NCI-H146 (cell line): ENCODE measurements around the gene SLC4A2.
"Not testable (repeated sequence)": the region's sequence is repeated elsewhere in the genome, so short reads cannot be mapped to it uniquely, and the experiment has no call there.

ENCODE experiments used
- DNase-seq: peaks from one replicate; lab custom pipeline; 2025; lab: John Stamatoyannopoulos, UW

The SLC4A2 gene, protein sequence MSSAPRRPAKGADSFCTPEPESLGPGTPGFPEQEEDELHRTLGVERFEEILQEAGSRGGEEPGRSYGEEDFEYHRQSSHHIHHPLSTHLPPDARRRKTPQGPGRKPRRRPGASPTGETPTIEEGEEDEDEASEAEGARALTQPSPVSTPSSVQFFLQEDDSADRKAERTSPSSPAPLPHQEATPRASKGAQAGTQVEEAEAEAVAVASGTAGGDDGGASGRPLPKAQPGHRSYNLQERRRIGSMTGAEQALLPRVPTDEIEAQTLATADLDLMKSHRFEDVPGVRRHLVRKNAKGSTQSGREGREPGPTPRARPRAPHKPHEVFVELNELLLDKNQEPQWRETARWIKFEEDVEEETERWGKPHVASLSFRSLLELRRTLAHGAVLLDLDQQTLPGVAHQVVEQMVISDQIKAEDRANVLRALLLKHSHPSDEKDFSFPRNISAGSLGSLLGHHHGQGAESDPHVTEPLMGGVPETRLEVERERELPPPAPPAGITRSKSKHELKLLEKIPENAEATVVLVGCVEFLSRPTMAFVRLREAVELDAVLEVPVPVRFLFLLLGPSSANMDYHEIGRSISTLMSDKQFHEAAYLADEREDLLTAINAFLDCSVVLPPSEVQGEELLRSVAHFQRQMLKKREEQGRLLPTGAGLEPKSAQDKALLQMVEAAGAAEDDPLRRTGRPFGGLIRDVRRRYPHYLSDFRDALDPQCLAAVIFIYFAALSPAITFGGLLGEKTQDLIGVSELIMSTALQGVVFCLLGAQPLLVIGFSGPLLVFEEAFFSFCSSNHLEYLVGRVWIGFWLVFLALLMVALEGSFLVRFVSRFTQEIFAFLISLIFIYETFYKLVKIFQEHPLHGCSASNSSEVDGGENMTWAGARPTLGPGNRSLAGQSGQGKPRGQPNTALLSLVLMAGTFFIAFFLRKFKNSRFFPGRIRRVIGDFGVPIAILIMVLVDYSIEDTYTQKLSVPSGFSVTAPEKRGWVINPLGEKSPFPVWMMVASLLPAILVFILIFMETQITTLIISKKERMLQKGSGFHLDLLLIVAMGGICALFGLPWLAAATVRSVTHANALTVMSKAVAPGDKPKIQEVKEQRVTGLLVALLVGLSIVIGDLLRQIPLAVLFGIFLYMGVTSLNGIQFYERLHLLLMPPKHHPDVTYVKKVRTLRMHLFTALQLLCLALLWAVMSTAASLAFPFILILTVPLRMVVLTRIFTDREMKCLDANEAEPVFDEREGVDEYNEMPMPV

DNA sequence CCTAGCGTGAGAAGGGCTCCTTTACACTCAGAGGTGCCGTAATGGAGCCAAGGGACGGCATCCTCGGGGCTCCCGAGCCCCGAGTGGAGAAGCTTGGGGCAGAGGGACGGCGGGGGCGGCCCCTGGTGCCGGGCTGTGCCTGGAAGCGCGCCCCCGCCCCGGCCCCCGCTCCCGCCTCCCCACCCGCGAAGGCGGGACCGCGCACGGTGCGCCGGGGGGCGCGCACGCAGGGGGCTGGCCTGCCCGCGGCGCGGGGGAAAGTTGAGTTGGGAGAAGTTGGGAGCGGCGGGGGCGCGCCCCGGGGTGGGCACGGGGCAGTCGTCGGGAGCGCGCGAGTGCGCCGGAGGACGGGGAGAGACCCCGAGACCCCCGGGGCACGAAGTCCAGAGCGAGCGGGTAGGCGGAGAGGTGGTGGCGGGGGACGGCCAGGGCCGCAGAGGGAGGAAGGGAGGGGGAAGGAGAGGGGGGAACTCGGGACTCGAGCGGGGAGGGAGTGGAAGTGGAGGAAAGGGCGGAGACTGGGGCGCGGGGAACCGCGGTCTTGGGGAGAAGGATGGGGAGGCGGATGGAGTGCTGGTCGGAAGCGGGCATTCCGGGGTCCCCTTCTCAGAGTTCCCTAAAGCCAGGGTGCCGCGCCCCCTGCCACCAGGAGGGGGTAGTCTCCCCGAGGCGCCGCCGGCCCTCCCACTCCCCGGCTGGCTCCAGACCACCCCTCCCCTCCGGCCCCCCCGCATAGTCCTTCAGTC lies at the start of gene SLC4A2:
Gene SLC4A2 (plus strand): TSS at position 223 of the 746 bp plus-strand sequence. CDS start 2,399 bp downstream, outside the sequence.
- peak; percentile 63 for DNase-seq

DNA sequence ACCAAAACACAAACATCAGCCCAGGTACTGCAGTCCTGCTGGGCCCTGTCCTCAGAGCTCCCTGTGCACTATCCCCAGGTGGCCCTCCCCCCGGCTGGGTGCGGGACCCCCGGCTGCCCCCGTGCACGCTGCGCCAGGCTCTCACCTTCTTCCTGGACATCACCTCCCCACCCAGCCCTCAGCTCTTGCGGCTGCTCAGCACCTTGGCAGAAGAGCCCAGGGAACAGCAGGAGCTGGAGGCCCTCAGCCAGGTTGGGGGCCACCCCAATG lies 49.4 kb upstream of the SLC4A2 start:
- DNase-seq = no peak

DNA sequence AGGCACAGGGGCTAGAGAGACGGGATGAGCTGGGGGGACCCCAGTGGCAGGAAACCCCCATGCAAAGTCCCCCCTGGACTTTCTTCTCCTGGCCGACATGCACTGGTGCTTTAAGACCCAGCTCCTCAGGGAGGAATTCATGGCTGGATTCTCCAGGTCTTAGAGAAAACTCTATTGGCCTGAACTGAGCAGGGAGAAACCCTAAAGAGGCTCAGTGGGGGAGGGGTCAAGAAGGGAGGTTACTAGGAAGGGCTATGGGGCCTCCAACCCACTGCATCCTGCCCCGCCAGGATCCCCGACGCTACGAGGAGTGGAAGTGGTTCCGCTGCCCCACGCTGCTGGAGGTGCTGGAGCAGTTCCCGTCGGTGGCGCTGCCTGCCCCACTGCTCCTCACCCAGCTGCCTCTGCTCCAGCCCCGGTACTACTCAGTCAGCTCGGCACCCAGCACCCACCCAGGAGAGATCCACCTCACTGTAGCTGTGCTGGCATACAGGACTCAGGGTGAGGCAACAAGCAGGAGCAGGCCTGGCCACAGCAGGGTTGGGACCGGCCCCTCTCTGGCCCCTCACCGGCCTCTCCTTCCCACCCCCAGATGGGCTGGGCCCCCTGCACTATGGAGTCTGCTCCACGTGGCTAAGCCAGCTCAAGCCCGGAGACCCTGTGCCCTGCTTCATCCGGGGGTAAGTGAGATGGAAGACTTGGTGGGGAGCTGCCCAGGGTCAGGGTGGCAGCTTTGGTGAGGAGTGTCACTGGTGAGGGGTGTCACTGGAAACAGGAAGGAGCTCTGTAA lies 48.9 kb upstream of the SLC4A2 start:
- DNase-seq = no peak

DNA sequence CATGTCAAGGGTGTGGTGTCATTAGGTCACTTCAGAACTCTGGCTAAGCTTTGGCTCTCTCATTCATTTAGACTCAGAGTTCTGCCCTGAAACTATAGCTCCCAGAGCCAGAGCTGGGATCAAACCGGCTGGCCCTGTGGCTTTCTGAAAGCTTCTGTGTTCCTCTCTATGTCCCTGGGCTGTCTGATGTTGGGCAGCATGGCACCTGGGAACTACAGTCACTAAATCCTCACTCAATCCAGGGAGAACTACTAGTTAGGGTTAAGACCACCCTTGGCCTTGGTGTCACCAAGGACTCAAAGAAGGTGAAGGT lies 48.3 kb upstream of the SLC4A2 start:
- no peak for DNase-seq

DNA sequence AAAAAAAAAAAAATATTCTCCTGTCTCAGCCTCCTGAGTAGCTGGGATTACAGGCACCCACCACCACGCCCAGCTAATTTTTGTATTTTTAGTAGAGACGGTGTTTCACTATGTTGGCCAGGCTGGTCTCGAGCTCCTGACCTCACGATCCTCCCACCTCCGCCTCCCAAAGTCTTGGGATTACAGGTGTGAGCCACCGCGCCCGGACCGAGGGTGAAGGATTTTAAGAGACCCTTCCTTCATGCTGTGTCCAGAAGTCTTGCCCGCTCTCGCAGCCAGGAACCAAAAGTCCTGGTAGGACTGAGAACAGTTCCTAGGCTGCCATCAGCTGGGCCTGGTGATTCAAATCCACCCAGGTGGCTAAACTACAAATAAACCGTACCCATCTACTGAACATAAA lies 47.8 kb upstream of the SLC4A2 start:
- not testable (repeated sequence) for DNase-seq

DNA sequence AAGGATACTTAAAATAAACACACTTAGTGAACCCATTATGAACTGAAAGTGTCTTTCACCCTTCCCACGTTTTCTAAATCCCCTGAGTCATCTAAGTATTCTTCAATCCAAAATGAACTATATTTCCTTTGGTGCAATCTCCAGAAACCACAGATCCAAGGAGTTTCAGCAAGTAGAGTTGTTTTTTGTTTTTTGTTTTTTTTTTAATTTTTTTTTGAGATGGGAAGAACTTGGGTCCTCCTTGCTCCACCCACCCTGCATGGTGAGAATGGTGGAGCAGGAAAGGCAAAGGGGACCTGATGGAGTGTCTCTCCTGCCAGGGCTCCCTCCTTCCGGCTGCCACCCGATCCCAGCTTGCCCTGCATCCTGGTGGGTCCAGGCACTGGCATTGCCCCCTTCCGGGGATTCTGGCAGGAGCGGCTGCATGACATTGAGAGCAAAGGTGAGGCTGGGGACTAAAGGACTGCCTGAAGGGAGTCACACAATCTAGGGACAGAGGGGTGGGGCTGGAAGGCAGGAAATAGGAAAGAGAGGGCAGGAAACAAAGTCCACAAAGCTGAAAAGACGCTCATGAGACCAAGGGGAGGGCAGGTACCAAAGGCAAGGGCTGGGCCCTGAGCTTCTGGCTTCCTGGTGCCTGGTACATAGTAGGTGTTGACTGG lies 47.2 kb upstream of the SLC4A2 start:
- DNase-seq = no peak

DNA sequence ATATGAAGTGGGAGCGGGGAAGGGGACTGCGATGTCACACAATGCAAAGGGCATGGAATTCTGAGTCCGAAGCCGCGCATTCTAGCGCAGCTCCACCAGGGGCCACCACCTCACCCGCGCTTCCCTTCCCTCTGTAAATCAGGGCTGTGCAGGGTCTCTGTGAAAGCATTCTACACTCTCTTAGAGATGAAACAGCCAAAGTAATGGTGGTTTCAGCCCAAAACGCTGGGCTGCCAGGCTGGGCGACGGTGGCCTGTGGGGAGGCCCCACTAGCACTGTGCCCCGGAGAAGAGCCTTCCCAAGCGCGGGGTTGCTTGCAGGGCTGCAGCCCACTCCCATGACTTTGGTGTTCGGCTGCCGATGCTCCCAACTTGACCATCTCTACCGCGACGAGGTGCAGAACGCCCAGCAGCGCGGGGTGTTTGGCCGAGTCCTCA lies 46.5 kb upstream of the SLC4A2 start:
- DNase-seq = no peak

DNA sequence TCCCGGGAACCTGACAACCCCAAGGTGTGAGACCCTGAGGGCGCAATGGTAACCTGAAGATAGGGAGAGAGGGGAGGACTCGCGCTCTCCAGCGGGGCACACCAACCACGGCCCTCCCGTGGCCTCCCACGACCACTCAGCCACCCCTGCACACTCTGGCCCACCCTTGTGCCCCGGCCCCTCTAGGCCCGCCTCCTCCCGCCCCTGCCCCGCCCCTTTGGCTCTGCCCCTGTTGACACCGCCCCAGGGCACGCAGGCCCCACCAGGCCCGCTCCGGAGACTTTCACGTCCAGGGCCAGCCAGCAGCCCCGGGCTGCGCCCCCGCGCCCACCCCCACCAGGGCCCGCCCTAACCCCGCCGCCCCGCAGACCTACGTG lies 46.0 kb upstream of the SLC4A2 start:
- DNase-seq = no peak

DNA sequence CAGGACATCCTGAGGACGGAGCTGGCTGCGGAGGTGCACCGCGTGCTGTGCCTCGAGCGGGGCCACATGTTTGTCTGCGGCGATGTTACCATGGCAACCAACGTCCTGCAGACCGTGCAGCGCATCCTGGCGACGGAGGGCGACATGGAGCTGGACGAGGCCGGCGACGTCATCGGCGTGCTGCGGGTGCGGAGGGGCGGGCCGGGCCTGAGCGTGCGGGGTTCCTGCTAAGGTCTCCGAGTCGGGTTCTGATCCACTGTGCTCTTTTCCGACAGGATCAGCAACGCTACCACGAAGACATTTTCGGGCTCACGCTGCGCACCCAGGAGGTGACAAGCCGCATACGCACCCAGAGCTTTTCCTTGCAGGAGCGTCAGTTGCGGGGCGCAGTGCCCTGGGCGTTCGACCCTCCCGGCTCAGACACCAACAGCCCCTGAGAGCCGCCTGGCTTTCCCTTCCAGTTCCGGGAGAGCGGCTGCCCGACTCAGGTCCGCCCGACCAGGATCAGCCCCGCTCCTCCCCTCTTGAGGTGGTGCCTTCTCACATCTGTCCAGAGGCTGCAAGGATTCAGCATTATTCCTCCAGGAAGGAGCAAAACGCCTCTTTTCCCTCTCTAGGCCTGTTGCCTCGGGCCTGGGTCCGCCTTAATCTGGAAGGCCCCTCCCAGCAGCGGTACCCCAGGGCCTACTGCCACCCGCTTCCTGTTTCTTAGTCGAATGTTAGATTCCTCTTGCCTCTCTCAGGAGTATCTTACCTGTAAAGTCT lies 45.5 kb upstream of the SLC4A2 start:
- DNase-seq = no peak

DNA sequence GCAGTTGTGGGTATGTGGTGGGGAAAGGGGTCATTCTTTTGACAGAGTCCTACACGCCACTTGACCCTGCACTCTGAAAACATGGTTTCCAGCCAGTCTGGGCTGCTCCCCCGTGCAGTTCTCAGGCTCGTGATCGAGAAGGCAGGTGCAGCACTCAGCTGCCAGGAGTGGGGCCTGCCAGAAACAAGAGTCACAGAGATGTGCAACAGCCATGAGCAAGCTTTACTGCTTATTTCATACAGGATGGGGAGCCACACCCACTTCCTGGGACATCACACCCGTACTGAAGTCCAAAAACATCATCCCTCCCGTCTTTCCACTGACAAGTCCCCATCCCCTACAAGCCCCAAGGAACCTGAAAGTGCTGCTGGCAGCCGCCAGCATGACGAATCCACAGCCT lies 44.4 kb upstream of the SLC4A2 start:
- DNase-seq = no peak

DNA sequence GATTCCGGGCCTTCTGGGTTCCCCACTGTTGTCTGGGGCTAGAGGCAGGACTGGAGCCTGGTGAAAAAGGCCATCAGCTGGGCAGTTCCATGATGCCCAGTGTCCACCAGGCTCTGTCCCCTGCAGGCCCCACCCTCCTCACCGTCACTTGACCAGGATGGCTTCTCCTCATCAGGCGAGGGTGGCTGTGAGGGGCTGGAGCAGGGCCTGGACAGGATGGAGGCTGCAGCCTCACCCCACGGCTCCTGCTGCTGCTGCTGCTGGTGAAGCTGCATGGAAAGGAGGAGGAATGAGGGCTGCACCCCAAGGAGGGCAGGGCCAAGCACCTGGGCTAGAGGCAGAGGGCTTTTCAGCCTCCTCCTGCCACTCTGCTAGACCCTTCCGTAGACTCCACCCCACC lies 43.4 kb upstream of the SLC4A2 start:
- no peak for DNase-seq

DNA sequence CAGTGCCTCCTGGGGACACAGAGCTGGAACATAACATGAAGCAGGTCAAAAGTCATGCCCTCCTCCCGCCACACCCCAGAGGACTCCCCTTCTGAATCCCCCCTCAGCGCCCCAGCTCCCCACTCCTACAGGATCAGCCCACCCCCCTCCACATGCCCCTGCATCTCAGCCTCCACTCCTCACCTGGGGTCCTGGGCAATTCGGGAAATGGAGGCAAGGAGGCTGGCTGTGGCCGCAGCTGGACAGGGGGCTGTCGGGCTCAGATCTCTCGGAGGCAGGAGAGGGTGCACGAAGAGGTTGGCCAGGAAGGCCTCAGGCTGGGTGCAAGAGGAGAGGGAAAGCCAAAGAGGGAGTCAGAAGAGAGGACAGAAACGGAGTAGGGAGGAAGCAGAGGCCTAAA lies 42.9 kb upstream of the SLC4A2 start:
- DNase-seq = no peak

DNA sequence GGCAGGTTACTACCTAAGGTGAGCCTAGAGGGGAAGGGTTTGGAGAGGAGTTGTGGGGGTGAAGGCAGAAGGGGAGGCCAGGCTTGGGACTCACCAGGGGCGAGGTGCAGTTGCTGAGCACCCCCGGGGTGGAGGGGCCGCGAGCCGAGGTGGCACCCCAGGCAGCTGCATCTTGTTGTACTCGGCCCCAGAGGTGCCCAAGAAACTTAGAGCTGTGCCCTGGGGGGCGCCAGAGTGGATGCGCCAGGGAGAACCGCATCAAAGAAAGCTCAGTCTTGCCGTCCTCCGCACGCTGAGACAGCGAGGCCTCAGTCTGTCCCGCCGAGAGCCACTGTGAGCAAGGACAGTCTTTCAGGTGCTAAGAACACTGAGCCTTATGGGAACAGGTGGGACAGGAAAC lies 42.4 kb upstream of the SLC4A2 start:
- DNase-seq = no peak

DNA sequence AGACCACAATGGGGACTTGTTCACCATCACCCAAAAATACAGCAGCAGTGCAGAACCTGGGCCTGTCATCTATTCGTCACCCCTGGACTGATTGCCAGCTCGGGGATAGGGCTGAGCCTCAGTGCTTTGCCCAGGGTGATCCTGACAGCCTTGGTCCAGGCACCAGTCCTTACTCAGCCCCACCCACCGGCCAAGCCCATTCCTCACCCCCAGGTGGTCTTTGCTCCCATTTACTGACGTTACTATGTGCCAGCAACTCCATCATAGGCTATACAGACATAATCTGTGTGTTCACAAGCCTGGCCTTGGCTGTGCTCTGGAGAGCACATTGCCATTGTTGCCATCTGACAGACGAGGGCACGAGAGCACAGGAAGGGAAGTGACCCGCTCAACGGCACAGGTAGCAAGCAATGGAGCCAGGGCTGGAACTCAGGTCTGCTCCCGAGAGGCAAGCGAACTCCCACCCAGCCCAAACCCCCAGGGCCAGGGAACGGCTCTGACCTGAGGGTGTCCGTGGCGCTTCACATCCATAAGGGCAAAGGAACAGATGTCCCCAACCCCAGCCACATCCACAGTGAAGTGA lies 41.9 kb upstream of the SLC4A2 start:
- no peak for DNase-seq

DNA sequence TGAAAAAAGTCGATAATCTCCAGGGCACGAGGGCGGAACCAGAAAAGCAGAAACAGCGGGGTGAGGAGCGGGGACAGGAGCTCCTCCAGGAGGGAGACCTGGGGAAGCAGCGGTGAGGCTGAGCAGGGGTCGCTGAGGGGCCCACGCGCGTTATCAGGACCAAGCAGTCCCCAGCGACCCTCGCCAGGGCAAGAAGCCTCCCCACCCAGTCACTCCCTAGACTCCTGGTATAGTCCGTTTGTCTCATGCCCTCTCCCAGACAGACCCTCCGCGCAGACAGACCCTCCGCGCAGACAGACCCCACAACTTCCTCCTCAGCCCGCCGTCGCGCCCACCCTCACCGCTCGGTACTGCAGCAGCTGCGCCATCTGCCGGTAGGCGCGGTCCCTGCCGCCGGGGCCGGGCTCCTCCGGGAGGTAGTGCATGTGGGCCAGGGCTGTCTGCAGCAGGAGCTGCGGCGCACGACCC lies 41.4 kb upstream of the SLC4A2 start:
- peak; percentile 75 for DNase-seq

DNA sequence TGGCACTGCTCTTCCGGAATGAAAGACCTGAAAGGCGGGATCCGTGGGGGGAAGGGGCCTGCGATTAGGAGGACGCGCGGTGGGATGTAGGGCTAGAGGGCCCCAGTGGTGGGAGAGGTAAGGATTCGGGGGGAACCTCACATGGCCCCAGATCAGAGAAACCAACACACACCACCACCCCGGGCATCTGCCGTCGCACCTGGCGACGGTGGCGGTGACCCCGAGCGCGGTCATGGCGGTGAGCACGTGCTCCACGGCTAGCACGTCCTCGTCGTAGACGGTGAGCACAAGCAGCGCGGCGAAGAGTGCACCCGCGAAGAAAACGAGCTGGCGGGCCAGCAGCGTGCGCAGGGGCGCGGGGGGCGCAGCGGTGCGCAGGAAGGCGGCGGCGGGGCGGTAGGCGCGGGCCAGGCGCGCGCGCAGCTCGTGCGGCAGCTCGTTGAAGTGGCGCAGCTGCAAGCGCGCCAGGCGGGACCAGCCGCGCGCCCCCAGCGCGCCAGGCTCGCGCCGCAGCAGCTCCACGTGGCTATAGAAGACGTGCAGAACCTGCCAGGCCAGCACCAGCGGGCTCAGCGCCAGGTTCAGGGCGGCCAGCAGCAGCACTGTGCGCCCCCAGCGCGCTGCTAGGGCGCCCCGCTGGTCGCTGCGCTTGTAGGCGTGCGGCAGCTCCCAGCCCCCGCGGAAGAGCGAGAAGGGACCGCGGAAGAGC lies 40.8 kb upstream of the SLC4A2 start:
- peak; percentile 82 for DNase-seq

DNA sequence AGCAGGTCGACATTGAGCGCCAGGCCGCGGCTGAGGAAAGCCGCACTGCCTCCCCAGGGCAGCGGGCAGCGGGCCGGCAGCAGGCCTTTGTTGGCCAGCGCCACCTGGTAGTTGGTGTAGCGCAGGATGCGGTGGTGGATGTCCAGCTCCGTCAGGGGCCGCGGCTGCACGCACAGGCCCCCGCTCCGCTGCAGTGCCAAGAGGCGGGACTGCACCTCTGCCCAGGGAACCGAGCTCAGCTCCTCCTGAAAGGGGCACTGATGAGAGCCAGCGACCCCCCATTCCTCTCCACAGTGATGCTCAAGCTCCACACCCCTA lies 40.3 kb upstream of the SLC4A2 start:
- DNase-seq = no peak

DNA sequence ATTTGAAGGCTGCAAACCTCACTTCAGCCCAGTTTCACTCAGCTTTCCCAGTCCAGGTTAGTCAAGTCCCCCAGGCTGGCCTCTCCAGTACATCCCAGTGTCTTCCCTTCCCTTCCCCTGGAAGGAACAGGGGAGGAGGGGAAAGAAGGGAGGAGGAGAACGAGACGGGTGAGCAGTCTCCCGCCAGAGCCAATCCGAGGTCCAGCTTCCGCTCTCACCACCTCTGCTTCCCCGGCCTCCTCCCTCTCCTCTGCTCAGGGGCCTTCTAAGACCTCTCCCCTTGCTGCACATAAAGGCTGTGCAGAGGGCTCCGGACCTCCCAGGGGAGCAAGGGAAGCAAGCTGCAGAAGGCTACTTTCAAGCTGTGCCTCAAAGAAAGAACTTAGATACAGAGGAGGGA lies 39.2 kb upstream of the SLC4A2 start:
- no peak for DNase-seq

DNA sequence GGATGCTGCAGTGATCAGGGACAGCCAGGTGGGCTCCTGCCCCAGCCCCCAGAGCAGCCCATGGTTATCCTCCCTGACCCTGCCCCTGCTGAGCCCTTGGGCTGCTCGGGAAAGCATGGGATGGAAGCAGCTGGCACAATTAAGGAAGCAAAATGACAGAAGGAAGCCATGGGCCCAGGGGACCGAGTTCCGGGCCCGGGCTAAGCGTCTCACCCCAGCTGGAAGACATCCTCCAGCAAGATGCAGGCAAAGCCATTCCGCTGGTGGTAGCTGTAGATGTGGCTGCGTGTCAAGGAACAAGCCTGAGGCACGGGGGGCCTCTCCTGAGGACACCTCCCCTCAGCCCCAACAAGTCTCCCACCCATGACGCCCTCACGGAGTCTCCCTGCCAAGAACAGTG lies 36.2 kb upstream of the SLC4A2 start:
- DNase-seq = no peak
